ENCODE measurements around the gene KITLG. TPM values are rescaled to one million over a fixed set of nuclear protein-coding genes. Genes with fewer than 3 reads are reported as not detected.

The KITLG gene
- total and polyA plus RNA-seq, 2 of the 8 experiments (the other 6 are each of a cell fraction or from before 2014, with no cell fraction given) = 1.3 to 7.8 TPM

DNA sequence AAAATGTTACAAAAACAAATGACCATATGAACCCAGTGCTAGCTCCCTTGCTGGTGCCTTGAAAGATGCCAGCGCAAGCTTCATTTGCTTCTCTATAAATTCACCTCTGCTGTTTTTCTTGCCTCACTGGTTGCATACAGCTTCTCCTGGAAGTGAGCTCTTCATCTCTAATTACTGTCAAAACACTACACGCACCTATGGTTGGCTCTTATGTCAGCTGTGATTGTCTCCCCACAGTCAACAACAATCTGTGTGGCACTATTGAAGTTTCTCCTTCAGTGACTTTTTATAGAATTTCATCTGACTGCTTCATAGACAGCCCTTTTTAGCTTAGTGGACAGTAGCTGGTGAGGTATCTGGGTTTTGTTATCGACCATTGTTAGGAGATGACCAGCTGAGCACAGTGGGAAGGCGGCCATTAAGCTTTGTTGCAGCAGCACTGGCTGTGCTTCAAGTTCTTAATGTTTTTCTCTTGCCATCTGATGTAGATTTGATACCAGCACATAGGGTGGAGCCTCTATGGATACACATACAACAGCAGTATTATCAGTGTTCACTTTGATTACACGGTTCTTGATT, 131.8 kb downstream of the KITLG start:
- Histone ChIP-seq H3K4me3 (ENCODE audit: extremely low read depth in 1 of 4, insufficient read depth in 2 of 4, low read depth in 3 of 4, low read length in 4 of 4) (no peak overlapping the region), H3K79me2 (ENCODE audit: control insufficient read depth in 1 of 2, insufficient read depth in 2 of 2, low read length in 2 of 2) (no peaks in the 10 kb centered on the region), H2BK12ac (ENCODE audit: low read depth, low read length) (no peak overlapping the region), H2AFZ (ENCODE audit: low read length) (peak overlapping the region; percentile 89), H2BK20ac (ENCODE audit: low read length) (no peak overlapping the region), H3K4me2 (ENCODE audit: insufficient read depth in 1 of 2, low read depth in 2 of 2, low read length in 2 of 2) (no peak overlapping the region; a peak in 1 of 4 replicates), H2BK120ac (replicated peaks; ENCODE audit: low read depth, low read length) (no peak overlapping the region), H3K27ac (ENCODE audit: low read depth, low read length) (no peak overlapping the region), H3K56ac (replicated peaks; ENCODE audit: insufficient read length, low read depth, low read length) (no peak overlapping the region), H2BK5ac (ENCODE audit: low read depth, low read length) (no peak overlapping the region), H3K4me1 (replicated peaks in 1 of 4; ENCODE audit: control insufficient read depth in 3 of 4, insufficient read depth in 4 of 4, low read length in 3 of 4) (peaks cover 0 to 9% (median under 1%) of the 10 kb centered on the region in 4 experiments; a peak in 1 of 7 replicates), H3K23me2 (ENCODE audit: low read depth, low read length) (no peaks in the 10 kb centered on the region; the same call in 1 of the 2 replicates), H4K8ac (ENCODE audit: extremely low read depth, insufficient read depth, low read length) (no peak overlapping the region), H3K36me3 (ENCODE audit: control insufficient read depth in 2 of 4, insufficient read depth in 4 of 4, low read length in 3 of 4) (no peaks in the 10 kb centered on the region), H4K20me1 (replicated peaks in 1 of 2; ENCODE audit: control insufficient read depth in 1 of 2, insufficient read depth in 2 of 2, low read length in 2 of 2) (no peaks in the 10 kb centered on the region), H2AK5ac (ENCODE audit: low read depth, low read length) (no peak overlapping the region), H3K27me3 (replicated peaks in 1 of 4; ENCODE audit: control insufficient read depth in 3 of 4, extremely low read depth in 1 of 4, insufficient read depth in 3 of 4, low read length in 3 of 4) (no peaks in the 10 kb centered on the region), H3K9ac (replicated peaks in 1 of 4; ENCODE audit: extremely low read depth in 1 of 4, low read depth in 3 of 4, low read length in 3 of 4) (no peak overlapping the region), H3K9me3 (ENCODE audit: insufficient read depth in 2 of 2, low read depth in 1 of 2, low read length in 1 of 2) (no peaks in the 10 kb centered on the region), H3K23ac (ENCODE audit: insufficient read length) (no peak overlapping the region), H3K4ac (replicated peaks; ENCODE audit: insufficient read length, low read depth, low read length) (no peak overlapping the region), H4K91ac (replicated peaks; ENCODE audit: insufficient read length, low read length) (no peak overlapping the region), H4K5ac (ENCODE audit: insufficient read length, low read depth, low read length) (no peak overlapping the region), H3K18ac (ENCODE audit: extremely low read depth, low read length) (no peak overlapping the region), H3K14ac (ENCODE audit: insufficient read length) (no peak overlapping the region), H2BK15ac (ENCODE audit: low read length) (no peak overlapping the region), H3K79me1 (ENCODE audit: low read depth, low read length) (no peaks in the 10 kb centered on the region)
- DNase-seq (ENCODE audit: low read depth in 1 of 2, low spot score in 2 of 2) (no peak), FAIRE-seq (no peak)
- peak; percentile 83 for TF ChIP-seq YY1 (IDR thresholded peaks at IDR 0.05; ENCODE audit: low read depth, low read length)
- TF ChIP-seq, protein P1, sequence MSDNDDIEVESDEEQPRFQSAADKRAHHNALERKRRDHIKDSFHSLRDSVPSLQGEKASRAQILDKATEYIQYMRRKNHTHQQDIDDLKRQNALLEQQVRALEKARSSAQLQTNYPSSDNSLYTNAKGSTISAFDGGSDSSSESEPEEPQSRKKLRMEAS (IDR thresholded peaks at IDR 0.05) = no peak
- WGBS, 2 experiments (ENCODE audit: extremely low coverage in 1 of 2, insufficient coverage in 1 of 2, insufficient read length in 1 of 2, insufficient replicate concordance in 2 of 2, low coverage in 1 of 2, low lambda C conversion rate in 2 of 2, missing lambda C conversion rate in 1 of 2) = 83% methylated on average over 5 of the region's 5 CpGs; no CpG with 5 or more reads in 1 of the 2 experiments
- CTCF ChIA-PET (ENCODE audit: partially characterized antibody) = interaction anchor here (1.2 kb wide), 1 partner anchor 557 kb away, joined by 3 read pairs; no protein-coding TSS in a partner anchor
- POLR2A ChIA-PET (ENCODE audit: partially characterized antibody) = interaction anchor here (1.5 kb wide), 1 partner anchor 8 kb away, joined by 3 read pairs; no protein-coding TSS in a partner anchor
